Measurements from ENCODE around the gene C2orf76. TPM values are rescaled to one million over a fixed set of nuclear protein-coding genes. Genes with fewer than 3 reads are reported as not detected.

C2orf76 gene
- total RNA-seq, 1 donor from 2014 or later: 8.4 TPM

DNA sequence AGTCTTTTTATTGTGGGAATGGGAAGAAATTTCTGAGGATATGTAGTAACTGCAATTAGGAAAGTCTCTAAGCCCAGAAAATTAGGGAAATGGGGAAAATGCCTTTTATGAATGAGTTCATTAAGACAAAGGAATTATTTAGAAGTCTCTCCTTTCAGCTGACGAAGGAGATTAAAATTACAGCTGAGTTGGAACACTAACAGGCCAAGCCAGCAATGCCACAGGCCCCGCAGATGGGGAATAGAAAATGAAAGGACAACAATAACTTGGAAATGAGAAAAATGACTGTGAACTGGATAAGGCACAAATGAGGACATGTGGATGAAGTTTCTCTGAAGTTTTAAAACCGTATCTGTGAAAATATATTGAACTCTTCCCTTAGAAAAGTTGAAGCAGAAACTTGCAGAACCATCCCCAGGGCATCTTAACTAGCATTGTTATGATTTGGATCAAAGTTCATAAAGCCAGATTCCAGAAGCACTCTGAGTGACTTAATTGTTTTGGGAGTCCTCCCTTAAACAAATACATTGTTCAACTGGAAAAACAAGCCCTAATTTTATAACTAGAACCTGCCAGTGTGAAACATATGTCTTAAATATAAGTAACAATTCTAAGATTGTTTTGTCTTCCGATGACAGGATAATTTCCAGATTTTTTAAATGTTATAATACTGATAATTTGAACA, 51.3 kb downstream of the C2orf76 start:
- Mint-ChIP-seq H3K4me1 (ENCODE audit: low read depth) (peaks cover 22% of the 10 kb centered on the region), H3K27me3 (no peaks in the 10 kb centered on the region), H3K9me3 (ENCODE audit: low read depth) (peaks cover 5% of the 10 kb centered on the region), H3K4me3 (ENCODE audit: low read depth) (no peak overlapping the region), H3K27ac (peak overlapping the region; percentile 77), H3K36me3 (ENCODE audit: insufficient read depth) (peaks cover 2% of the 10 kb centered on the region)
- no peak for DNase-seq (ENCODE audit: low spot score, unreplicated experiment)
- TF ChIP-seq, protein P1, sequence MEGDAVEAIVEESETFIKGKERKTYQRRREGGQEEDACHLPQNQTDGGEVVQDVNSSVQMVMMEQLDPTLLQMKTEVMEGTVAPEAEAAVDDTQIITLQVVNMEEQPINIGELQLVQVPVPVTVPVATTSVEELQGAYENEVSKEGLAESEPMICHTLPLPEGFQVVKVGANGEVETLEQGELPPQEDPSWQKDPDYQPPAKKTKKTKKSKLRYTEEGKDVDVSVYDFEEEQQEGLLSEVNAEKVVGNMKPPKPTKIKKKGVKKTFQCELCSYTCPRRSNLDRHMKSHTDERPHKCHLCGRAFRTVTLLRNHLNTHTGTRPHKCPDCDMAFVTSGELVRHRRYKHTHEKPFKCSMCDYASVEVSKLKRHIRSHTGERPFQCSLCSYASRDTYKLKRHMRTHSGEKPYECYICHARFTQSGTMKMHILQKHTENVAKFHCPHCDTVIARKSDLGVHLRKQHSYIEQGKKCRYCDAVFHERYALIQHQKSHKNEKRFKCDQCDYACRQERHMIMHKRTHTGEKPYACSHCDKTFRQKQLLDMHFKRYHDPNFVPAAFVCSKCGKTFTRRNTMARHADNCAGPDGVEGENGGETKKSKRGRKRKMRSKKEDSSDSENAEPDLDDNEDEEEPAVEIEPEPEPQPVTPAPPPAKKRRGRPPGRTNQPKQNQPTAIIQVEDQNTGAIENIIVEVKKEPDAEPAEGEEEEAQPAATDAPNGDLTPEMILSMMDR (IDR thresholded peaks at IDR 0.05; ENCODE audit: unreplicated experiment): no peak

DNA sequence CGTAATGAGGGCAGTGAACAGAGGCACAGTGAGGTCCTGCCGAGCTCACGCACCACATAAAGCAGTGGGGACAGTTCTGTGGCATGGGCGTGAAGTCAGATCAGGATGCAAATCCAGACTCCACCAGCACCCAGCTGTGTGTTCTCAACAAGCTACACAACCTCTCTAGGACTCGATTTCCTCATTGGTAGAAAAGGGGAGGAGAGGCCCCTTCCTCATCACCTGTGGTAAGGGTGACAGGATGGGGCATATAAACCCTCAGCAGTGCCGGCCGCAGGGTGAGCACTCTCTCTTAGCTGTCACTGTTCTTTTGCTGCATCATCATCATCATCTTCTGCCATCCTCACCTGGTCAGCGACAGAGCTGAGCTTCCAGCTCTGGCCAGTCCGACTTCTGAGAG, 54.8 kb downstream of the C2orf76 start:
- TF ChIP-seq, protein P1 (IDR thresholded peaks at IDR 0.05; ENCODE audit: unreplicated experiment): no peak
- no peak for DNase-seq (ENCODE audit: low spot score, unreplicated experiment)
- Mint-ChIP-seq H3K4me1 (ENCODE audit: low read depth) (peaks cover 11% of the 10 kb centered on the region), H3K4me3 (ENCODE audit: low read depth) (no peak overlapping the region), H3K27me3 (no peaks in the 10 kb centered on the region), H3K9me3 (ENCODE audit: low read depth) (peaks cover 5% of the 10 kb centered on the region), H3K27ac (no peak overlapping the region), H3K36me3 (ENCODE audit: insufficient read depth) (peaks cover 2% of the 10 kb centered on the region)

DNA sequence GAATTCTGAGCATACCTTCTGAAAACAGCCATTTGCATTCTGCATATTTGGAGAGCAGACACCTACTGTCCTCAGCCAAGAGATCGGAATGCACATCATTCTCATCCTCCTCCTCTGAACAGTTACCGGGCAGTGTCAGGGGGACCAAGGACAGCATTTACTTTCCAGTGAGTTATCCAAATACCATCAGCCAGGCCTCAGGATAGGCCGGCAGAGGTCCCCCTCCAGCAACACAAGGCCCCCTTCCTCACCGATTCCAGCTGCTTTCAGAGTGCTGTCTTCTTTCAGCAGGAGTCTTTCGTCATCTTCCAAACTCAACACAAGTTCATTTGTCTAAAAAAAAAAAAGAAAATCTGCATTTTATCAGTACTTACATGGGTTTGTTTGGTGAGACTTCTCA, 55.3 kb downstream of the C2orf76 start:
- H3K36me3 Mint-ChIP-seq (ENCODE audit: insufficient read depth): peaks cover 2% of the 10 kb centered on the region
- peaks cover 5% of the 10 kb centered on the region for H3K9me3 Mint-ChIP-seq (ENCODE audit: low read depth)
- no peak overlapping the region for H3K27ac Mint-ChIP-seq
- TF ChIP-seq, protein P1 (IDR thresholded peaks at IDR 0.05; ENCODE audit: unreplicated experiment): no peak
- H3K4me3 Mint-ChIP-seq (ENCODE audit: low read depth): no peak overlapping the region
- H3K4me1 Mint-ChIP-seq (ENCODE audit: low read depth): peaks cover 11% of the 10 kb centered on the region
- no peak for DNase-seq (ENCODE audit: low spot score, unreplicated experiment)
- H3K27me3 Mint-ChIP-seq: no peaks in the 10 kb centered on the region

DNA sequence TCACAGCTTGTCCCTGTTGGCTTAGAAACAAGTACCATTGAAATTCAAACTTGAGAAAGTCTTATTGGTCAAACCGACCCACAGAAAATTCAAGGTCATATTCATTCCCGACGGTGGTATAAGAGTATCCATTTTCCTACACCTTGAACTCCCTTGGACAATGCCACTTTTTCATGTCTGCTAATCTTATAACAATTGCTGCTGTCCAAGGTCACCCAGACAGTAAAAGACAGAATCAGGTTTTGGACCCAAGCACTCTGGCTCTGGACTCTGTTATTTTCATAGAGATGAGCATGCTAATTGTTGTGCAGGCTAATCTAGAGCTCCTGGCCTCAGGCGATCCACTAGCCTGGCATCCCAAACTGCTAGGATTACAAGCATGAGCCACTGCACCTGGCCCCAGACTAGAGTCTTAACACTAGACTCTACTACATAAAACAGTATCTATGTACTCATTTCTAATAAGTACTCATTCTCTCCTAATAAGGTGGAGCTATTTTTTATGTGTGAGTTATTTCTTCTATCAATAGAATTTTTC, 57.8 kb downstream of the C2orf76 start:
- peaks cover 5% of the 10 kb centered on the region for H3K27me3 Mint-ChIP-seq
- no peak overlapping the region for H3K27ac Mint-ChIP-seq
- no peaks in the 10 kb centered on the region for H3K36me3 Mint-ChIP-seq (ENCODE audit: insufficient read depth)
- no peaks in the 10 kb centered on the region for H3K9me3 Mint-ChIP-seq (ENCODE audit: low read depth)
- H3K4me3 Mint-ChIP-seq (ENCODE audit: low read depth): no peak overlapping the region
- TF ChIP-seq, protein P1 (IDR thresholded peaks at IDR 0.05; ENCODE audit: unreplicated experiment): no peak
- H3K4me1 Mint-ChIP-seq (ENCODE audit: low read depth): peaks cover 5% of the 10 kb centered on the region
- DNase-seq (ENCODE audit: low spot score, unreplicated experiment): no peak

DNA sequence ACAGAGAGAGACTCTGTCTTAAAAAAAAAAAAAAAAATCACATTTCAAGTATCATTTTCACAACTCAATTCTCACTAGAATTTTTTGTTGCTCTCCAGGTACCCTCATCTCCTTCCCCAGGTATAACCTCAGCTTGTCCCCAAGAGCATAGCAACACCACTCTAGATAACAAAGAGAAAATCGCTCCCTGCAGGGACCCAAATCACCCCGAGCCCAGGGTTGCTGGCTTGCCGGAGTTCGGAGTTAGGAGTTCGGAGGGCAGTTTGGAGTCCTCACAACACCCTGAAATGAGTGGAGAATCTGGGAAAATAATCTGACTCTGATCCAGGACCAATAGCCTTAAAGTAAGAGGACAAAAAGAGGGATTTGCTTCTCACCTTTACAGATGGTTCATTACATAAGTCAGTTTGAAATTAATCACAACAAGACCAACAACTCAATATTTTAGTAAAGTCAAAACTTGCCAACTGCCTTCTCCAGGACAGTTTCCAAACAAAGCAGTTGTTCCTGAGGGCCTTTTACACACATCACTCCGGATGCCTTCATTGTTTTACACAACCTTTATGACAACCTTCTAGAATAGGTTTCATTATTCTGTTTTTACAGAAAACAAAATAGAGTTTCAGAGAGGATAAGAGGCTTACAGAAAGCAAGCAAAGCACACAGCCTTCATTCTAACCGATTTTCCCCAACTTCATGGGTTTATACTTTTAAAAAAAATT, 59.1 kb downstream of the C2orf76 start:
- peaks cover 5% of the 10 kb centered on the region for H3K27me3 Mint-ChIP-seq
- no peaks in the 10 kb centered on the region for H3K36me3 Mint-ChIP-seq (ENCODE audit: insufficient read depth)
- DNase-seq (ENCODE audit: low spot score, unreplicated experiment): no peak
- peaks cover 1% of the 10 kb centered on the region for H3K4me1 Mint-ChIP-seq (ENCODE audit: low read depth)
- no peak overlapping the region for H3K27ac Mint-ChIP-seq
- H3K4me3 Mint-ChIP-seq (ENCODE audit: low read depth): no peak overlapping the region
- H3K9me3 Mint-ChIP-seq (ENCODE audit: low read depth): no peaks in the 10 kb centered on the region
- TF ChIP-seq, protein P1 (IDR thresholded peaks at IDR 0.05; ENCODE audit: unreplicated experiment): no peak
